T follicular helper cell (primary cell): Measurements from ENCODE around the gene WASHC2C.
"Not testable (repeated sequence)": the region's sequence is repeated elsewhere in the genome, so short reads cannot be mapped to it uniquely, and the experiment has no call there.

Experiments used
- DNase-seq: peaks from one replicate; pipeline ENCODE4 v3.0.0-alpha.2; 2020; ENCODE audit warnings: low read depth
- total RNA-seq, 2 experiments: gene quantifications; one replicate each; lab custom pipeline; 2026; lab: John Stamatoyannopoulos, UW

Gene WASHC2C
- 50.8 to 120 reads per million in 2 experiments for total RNA-seq

DNA sequence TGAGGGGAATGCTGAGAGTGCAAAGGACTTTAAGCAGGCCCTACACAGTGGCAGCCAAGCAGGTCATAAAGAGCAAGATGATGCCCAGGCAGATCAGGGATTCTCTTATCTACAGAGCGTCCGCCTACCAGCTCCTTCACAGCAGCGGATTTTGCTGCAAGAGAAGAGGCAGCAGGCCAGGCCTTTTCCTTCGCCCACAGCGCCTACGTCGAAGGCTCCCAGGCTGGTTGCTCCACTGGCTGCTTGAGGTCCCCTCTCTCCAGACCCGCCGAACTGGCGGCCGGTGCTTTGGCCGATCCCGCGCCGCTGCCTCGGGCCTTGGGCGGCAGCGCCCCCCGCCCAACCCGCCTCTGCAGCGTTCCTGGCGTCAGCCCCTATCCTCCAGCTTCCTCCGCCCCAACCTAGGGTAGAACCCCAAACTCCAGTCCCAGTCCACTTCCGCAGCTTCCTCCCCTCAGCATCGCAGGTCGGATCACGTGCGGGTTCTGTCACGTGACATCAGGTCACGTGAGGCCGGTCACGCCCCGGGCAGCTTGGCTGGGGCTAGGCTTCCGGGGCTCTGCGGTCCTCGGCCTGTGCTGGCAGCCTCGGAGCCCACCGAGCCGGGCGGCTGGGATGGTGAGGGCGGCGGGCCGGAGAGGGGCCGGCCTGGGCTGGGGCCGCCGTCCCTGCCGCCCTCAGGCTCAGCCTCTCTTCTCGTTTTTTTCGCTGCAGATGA is at the start of gene WASHC2C:
Gene WASHC2C (plus strand): TSS at position 564 of the 718 bp plus-strand sequence. CDS start 52 bp downstream, at position 616.
- peak; percentile 99 for DNase-seq

DNA sequence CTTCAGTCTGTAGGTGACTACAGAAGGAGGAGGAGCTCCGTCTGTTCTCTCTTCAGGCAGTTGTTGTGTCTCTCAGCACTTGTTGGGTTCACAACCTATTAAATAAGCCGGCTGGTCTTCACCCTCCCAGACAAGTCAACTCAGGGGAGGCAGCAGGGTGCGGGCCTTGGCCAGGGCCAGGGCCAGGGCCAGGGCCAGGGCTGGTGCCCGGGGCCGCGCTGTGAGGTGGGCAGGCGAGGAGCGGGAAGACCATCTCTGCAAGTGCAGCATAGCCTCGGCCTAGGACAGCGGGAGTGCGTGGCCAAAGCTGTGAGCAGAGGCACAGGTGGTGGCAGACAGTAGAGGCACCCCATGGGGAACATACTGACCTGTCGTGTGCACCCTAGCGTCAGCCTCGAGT is 48.6 kb upstream of the WASHC2C start:
- not testable (repeated sequence) for DNase-seq

DNA sequence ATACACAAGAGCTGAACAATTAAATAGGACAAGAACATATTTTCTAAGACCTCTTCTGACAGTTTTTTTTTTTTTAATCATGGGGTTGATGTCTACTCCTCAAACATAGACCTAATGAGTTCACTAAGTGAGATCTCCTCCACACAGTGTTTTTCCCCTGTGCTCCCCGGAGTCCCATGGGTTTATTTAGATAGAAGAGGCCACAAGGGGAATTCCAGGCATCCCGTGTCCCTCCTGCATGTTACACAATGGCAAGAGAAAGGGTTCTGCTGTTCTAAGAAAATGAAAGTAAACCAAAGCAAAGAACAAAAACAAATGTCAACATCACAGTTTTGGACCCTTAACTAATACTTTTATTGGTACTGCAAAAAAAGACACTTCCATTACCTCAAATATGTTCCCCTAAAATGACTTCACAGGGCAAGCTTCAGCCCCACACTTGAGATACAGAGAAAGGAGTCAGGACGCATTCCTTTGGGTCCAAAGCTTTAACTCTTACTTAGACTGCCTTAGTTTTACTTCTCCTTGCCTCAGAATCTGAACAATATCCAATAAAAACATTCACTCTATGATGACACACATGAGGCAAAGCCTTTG is 16.8 kb upstream of the WASHC2C start:
- DNase-seq = not testable (repeated sequence)

- DNase-seq = not testable (repeated sequence)
Observed at GRCh38 chr10:45711223-45711622, 15.8 kb upstream of the WASHC2C start.

DNA sequence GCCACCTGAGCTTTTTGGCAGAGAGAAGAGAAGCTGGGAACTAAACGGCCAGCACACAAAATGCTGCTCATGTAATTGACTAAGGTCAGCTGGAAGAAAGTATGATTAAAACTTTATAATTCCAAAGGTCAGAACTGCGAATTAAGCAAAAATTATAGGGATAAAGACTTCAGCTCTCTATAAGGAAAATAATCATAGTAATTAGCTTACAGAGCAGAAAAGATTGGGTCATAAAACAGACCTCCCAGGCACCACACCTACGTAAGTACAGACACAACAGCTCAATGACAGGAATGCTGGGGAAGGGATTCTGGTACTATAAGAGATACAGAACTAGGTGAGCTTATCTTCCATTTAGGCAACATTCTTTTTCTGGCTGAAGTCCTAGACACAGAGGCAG is 10.0 kb upstream of the WASHC2C start:
- not testable (repeated sequence) for DNase-seq

DNA sequence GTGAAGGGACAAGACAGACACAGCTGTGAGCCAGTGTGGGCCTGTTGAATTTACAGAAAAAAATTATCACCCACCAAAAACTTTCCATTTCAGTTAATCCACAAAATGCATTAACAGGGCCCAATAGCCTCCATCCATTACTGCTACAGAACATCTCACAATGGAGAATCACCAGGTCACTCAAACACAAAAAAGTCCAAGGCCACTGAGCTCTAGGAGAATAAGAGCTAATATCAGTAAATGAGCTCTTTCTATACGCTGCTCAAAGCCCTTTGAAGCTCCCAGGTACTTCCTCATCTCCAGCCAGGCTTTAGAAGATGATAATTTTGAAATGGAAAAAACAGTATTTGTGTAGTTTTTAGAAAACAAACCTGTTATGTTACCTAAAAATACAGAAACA is 9.4 kb upstream of the WASHC2C start:
- DNase-seq = not testable (repeated sequence)

GRCh38 chr10:45721503-45721902 is 5.6 kb upstream of the WASHC2C start:
- not testable (repeated sequence) for DNase-seq

DNA sequence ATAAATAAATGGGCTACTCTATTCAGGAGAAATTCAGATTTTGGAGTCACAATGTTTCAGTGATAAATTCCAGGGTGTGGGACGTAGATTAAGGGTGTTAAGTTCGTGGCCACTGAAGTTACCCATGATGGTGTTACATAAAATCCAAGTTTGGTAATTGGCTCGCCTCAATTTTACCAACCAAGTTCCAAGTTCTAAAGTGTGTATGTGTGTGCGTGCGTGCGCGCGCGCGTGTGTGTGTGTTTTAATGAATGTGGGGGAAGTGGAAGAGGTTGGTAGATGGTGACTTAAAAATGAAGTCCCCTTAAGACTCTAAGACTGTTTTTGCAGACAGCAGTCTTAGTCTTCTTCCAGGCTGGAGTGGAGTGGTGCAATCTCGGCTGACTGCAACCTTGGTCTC is 3.2 kb upstream of the WASHC2C start:
- not testable (repeated sequence) for DNase-seq

DNA sequence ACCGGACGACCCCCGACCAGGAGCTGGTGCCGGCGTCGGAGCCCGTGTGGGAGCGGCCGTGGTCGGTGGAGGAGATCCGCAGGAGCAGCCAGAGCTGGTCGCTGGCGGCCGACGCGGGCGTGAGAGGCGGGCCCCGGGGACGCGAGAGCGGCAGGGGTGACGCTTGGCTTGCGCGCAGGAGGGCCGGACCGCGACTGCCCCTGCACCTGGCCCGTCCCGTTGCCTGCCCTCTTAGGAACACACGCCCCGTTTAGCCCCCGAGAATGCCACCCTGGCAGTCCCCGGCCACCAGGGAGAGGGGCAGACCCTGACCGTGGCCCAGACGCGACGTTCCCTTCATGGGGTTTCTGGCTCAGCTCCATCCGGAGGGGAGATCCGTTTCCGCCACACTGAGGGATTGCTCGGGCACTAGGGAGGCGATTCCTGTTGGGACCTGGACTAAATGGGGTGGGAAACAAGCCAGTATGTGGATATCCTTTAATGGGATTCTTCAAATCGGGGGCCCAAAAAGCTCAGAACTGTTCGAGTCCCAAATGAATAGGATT is 427 bp downstream of the WASHC2C start:
- not testable (repeated sequence) for DNase-seq

DNA sequence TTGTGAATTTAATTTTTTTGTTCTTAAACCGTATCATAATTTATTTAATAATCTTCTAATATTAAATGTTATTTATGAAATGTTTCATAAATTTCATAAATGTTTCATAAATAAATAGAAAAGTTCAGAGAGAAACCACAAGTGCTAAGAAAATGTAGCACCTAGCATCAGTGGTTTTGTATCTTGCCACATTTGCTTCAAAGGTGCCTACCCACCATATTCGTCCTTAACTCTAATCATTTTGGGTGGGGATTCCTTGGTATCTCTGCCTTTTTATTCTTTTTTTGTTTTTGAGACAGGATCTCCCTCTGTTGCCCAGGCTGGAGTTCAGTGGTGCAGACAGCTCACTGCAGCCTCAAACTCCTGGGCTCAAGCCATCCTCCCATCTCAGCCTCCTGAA is 7.4 kb downstream of the WASHC2C start:
- not testable (repeated sequence) for DNase-seq

DNA sequence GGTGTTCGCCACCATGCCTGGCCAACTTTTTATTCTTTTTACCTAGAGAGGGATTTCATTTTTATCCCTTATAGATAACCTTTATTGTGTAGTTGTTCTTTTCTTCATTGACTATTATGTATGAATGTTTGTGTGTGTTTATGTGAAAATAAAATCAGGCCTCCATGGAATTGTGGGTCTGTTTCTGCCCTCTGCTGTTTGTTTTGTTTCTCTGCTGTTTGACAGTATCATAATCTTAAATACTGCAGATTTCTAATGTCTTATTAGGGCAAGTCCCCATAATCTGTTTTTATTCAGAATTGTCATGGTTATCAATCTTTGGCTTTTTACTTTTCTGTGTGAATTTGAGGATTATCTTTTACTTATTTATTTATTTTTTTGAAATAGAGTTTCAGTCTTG is 7.8 kb downstream of the WASHC2C start:
- DNase-seq = not testable (repeated sequence)

GRCh38 chr10:45741559-45741958 is 14.5 kb downstream of the WASHC2C start:
- not testable (repeated sequence) for DNase-seq

DNA sequence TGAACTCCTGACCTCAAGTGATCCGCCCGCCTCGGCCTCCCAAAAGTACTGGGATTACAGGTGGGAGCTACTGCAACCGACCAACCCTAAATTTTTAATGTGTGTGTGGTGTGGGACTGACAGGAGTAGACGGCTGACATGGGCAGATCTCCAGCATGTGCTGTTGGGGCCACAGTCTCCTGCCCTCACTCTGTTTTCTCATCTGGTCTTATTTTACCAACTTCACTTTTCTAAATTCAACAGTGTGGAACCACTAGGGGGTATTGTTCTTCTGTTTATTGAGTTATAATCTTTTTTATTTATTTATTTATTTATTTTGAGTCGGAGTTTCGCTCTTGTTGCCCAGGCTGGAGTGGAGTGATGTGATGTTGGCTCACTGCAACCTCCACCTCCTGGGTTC is 14.9 kb downstream of the WASHC2C start:
- DNase-seq = not testable (repeated sequence)

- DNase-seq = not testable (repeated sequence)
Observed at GRCh38 chr10:45751141-45751540, 24.1 kb downstream of the WASHC2C start.

DNA sequence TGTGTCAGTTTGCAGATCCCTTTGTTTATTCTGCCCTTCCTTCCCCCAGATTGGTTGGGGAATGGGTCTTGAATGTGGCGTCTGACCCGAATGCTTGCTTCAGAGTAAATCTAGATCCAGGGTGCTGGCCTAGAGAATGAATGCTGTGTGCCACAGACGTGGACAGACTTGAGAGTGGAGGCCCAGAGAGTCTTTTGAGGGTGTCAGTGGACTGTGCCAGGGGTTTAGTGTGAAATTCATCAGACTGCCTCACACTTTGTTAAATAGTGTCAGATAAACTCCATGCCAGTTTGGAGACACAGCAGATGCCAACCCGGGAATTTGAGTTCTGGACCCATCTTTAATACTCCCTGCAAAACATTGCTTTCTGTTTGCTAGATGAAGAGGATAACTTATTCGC is 25.1 kb downstream of the WASHC2C start:
- DNase-seq = not testable (repeated sequence)

DNA sequence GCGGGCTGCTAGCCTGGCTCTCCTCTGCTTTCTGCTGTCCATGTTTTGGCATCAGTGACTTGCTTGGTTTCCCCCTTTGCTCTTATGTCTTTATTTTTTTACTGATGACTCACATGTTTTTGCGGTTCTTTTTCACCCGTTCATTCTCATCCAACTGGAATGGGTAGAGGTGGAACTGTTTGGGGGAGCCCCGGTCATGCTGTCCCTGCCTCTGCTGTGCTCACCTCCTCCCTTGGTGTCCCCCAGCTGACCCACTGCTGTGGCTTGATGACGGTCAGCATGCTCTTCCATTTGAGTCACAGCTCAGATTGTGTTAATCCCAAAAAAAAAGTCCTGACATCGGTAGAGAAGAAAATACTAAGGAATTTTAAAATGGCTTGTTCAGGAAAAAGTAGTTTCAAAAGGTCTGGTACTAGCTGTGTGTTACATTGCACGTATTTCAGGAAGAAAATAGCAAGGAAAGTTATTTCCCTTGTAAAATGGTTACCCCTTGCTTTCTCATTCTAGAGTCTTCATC is 27.0 kb downstream of the WASHC2C start:
- DNase-seq = not testable (repeated sequence)

DNA sequence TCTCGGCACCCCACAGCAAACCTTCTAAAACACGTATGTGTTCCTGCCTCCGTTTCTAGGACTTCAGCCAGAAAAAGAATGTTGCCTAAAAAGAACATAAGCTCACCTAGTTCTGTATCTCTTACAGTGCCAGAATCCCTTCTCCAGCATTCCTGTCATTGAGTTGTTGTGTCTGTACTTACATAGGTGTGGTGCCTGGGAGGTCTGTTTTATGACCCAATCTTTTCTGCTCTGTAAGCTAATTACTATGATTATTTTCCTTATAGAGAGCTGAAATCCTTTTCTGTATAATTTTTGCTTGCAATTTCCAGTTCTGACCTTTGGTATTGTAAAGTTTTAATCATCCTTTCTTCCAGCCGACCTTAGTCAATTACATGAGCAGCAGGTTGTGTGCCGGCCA is 28.0 kb downstream of the WASHC2C start:
- DNase-seq = not testable (repeated sequence)

DNA sequence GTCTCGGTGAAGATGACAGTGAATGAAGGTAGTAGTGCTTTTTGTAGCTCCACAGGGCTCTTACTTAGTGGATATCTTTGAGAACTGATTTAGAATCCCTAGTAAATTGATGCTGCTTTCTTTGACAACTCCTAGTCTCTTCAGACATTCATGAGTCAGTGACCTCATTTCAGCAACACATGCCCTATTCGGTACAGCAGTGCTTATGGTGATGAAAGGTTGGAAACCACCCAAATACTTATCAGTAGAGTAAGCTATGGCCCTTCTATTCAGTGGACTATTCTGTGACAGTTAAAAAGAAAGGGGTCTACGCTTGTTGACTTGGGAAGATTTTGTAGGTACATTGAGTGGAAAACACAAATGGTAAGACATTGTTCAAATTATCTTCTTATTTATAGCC is 29.0 kb downstream of the WASHC2C start:
- not testable (repeated sequence) for DNase-seq

DNA sequence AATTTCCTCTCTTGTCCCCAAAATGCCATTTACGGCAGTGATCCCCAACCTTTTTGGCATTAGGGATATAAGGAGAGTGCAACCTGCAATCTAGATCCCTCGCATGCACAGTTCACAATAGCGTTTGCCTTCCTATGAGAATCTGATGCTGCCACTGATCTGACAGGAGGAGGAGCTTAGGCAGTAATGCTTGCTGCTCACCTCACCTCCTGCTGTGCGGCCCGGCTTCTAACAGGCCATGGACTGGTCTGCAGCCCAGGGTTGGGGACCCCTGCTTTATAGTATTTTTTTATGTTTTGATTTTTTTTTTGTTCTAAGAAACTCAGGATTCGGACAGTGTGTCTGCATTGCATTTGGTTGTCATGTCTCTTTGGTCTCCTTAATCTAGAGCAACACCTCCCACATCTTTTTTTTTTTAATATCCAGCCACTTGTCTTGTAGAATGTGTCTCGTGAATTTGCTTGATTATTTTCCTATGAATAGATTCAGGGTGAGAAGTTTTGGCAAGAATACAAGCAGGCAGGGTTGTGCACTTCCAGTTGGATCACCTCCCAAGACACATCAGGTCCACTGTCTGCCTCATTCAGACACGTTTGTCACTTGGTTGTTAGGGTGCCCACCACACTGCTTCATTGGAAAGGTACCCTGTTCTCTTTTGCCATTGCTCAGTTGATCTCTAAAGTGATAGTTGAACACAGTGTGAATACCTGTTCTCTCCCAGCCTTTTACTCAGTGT is 30.8 kb downstream of the WASHC2C start:
- DNase-seq = not testable (repeated sequence)

DNA sequence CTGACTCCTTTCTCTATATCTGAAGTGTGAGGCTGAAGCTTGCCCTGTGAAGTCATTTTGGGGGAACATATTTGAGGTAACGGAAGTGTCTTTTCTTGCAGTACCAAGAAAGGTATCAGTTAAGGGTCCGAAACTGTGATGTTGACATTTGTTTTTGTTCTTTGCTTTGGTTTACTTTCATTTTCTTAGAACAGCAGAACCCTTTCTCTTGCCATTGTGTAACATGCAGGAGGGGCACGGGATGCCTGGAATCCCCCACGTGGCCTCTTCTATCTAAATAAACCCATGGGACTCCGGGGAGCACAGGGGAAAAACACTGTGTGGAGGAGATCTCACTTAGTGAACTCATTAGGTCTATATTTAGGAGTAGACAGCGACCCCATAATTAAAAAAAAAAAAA is 34.6 kb downstream of the WASHC2C start:
- not testable (repeated sequence) for DNase-seq

- not testable (repeated sequence) for DNase-seq
Observed at GRCh38 chr10:45763037-45763436, 36.0 kb downstream of the WASHC2C start.

GRCh38 chr10:45768334-45768733 is 41.3 kb downstream of the WASHC2C start:
- DNase-seq = not testable (repeated sequence)
